ENCODE results near the gene SLC38A10. TPM values are rescaled to one million over a fixed set of nuclear protein-coding genes. Genes with fewer than 3 reads are reported as not detected.

Gene SLC38A10
- total RNA-seq, 1 donor from 2014 or later: 261 TPM

GRCh38 chr17:81279278-81280275 lies 15.5 kb downstream of the SLC38A10 start:
- intact Hi-C loops (cut with DNase I): no loop called here
- Histone ChIP-seq H3K27ac (no peak overlapping the region), H3K9me3 (no peaks in the 10 kb centered on the region), H3K36me3 (peaks cover 43 to 62% of the 10 kb centered on the region in 2 donors), H3K27me3 (no peaks in the 10 kb centered on the region), H3K4me1 (no peaks in the 10 kb centered on the region), H3K4me3 (no peak overlapping the region)
- TF ChIP-seq, protein P1, sequence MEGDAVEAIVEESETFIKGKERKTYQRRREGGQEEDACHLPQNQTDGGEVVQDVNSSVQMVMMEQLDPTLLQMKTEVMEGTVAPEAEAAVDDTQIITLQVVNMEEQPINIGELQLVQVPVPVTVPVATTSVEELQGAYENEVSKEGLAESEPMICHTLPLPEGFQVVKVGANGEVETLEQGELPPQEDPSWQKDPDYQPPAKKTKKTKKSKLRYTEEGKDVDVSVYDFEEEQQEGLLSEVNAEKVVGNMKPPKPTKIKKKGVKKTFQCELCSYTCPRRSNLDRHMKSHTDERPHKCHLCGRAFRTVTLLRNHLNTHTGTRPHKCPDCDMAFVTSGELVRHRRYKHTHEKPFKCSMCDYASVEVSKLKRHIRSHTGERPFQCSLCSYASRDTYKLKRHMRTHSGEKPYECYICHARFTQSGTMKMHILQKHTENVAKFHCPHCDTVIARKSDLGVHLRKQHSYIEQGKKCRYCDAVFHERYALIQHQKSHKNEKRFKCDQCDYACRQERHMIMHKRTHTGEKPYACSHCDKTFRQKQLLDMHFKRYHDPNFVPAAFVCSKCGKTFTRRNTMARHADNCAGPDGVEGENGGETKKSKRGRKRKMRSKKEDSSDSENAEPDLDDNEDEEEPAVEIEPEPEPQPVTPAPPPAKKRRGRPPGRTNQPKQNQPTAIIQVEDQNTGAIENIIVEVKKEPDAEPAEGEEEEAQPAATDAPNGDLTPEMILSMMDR (IDR thresholded peaks at IDR 0.05): no peak
- DNase-seq (ENCODE audit: low spot score in 2 of 2): no peak

- DNase-seq (ENCODE audit: low spot score in 2 of 2): no peak
- H3K36me3 ChIP-seq: peaks cover 48 to 68% of the 10 kb centered on the region in 2 donors
- H3K4me1 ChIP-seq: no peaks in the 10 kb centered on the region
- no peak overlapping the region for H3K4me3 ChIP-seq
- TF ChIP-seq, protein P1 (IDR thresholded peaks at IDR 0.05): no peak
- no peaks in the 10 kb centered on the region for H3K27me3 ChIP-seq
- H3K27ac ChIP-seq: no peak overlapping the region
- H3K9me3 ChIP-seq: no peaks in the 10 kb centered on the region
- intact Hi-C loops (cut with DNase I): no loop called here
Observed at GRCh38 chr17:81278831-81279230, 16.3 kb downstream of the SLC38A10 start.

DNA sequence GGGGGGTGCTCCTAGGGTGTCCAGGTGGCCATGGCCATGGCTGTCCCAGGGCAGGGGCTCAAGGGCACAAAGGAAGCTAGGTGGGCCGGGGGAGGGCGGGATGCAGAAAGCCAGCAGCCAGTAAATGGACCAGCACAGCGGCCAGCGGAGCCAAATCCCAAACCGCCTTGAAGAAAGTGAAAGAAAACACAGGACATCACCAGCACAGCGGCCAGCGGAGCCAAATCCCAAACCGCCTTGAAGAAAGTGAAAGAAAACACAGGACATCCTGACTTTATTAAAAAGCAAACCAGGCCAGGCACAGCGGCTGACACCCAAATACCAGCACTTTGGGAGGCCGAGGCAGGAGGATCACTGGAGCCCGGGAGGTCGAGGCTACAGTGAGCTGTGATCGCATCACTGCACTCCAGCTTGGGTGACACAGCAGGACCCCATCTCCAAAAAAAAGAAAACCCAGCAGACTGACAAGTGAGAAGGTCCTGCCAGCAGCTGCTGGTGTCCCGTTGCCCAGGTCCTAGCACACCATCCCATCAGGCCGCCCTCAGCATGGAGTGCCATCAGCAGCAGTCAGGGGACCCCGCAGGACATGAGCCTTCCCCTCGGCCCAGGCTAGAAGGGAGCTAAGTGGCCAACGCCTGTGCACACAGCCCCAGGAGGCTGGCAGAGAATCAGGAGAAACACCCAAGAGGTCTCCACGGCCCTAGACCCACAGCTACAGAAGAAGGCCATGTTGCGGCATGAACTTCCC lies 17.0 kb downstream of the SLC38A10 start:
- DNase-seq (ENCODE audit: low spot score in 2 of 2): no peak
- TF ChIP-seq, protein P1 (IDR thresholded peaks at IDR 0.05): no peak
- H3K27ac ChIP-seq: no peak overlapping the region
- H3K36me3 ChIP-seq: peaks cover 48 to 70% of the 10 kb centered on the region in 2 donors
- no peaks in the 10 kb centered on the region for H3K4me1 ChIP-seq
- no peaks in the 10 kb centered on the region for H3K27me3 ChIP-seq
- H3K4me3 ChIP-seq: no peak overlapping the region
- intact Hi-C loops (cut with DNase I): no loop called here
- no peaks in the 10 kb centered on the region for H3K9me3 ChIP-seq

GRCh38 chr17:81277421-81277820 lies 17.7 kb downstream of the SLC38A10 start:
- Histone ChIP-seq H3K9me3 (no peaks in the 10 kb centered on the region), H3K27ac (no peak overlapping the region), H3K36me3 (peaks cover 53 to 73% of the 10 kb centered on the region in 2 donors), H3K27me3 (no peaks in the 10 kb centered on the region), H3K4me1 (no peaks in the 10 kb centered on the region), H3K4me3 (no peak overlapping the region)
- DNase-seq (ENCODE audit: low spot score in 2 of 2): no peak
- TF ChIP-seq, protein P1 (IDR thresholded peaks at IDR 0.05): no peak
- intact Hi-C loops (cut with DNase I): no loop called here

DNA sequence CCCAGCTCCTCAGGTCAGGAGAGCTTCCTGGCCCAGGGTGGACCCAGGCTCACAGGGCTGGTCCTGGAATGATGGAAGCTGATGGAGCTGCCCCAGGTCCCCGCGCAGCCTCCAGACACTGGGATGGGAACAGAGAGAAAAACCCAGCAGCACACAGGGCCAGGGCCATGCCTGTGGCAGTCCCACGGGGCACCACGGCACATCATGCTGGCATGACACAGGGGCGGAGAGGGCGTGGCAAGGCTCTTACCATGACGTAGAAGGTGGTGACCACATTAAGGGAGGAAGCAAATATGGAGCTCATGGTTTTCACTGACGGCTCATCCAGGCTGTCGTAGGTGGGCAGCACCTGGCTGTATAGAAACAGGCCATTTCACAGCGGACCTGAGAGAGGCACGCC lies 18.3 kb downstream of the SLC38A10 start:
- H3K36me3 ChIP-seq: peaks cover 53 to 73% of the 10 kb centered on the region in 2 donors
- no peak overlapping the region for H3K27ac ChIP-seq
- no peaks in the 10 kb centered on the region for H3K27me3 ChIP-seq
- no peaks in the 10 kb centered on the region for H3K4me1 ChIP-seq
- TF ChIP-seq, protein P1 (IDR thresholded peaks at IDR 0.05): no peak
- no peak for DNase-seq (ENCODE audit: low spot score in 2 of 2)
- intact Hi-C loops (cut with DNase I): no loop called here
- no peaks in the 10 kb centered on the region for H3K9me3 ChIP-seq
- H3K4me3 ChIP-seq: no peak overlapping the region

Measured in ascending aorta (tissue), 2 donors.